ENCODE measurements around the gene CAPN15. TPM values are rescaled to one million over a fixed set of nuclear protein-coding genes. Genes with fewer than 3 reads are reported as not detected.

Gene CAPN15
- total RNA-seq, 1 experiment from 2014 or later = 60.4 TPM

GRCh38 chr16:549544-550263 is 22.2 kb downstream of the CAPN15 start:
- no peak overlapping the region for H3K4me3 ChIP-seq (ENCODE audit: low read length)
- no peaks in the 10 kb centered on the region for H3K36me3 ChIP-seq (ENCODE audit: low read depth, low read length)
- H2AFZ ChIP-seq (ENCODE audit: low read length) = no peak overlapping the region
- H3K4me2 ChIP-seq (ENCODE audit: low read length) = no peak overlapping the region
- no peaks in the 10 kb centered on the region for H3K79me2 ChIP-seq (ENCODE audit: low read length)
- CTCF ChIA-PET = no interaction called here
- TF ChIP-seq EZH2 (IDR thresholded peaks at IDR 0.05; ENCODE audit: low read length, unreplicated experiment) = no peak
- H4K20me1 ChIP-seq (ENCODE audit: low read length) = no peaks in the 10 kb centered on the region
- no peaks in the 10 kb centered on the region for H3K9me3 ChIP-seq (ENCODE audit: low read length)
- no peak for DNase-seq
- no peaks in the 10 kb centered on the region for H3F3A ChIP-seq (ENCODE audit: low read length, unreplicated experiment)
- H3K27me3 ChIP-seq (ENCODE audit: low read length) = no peaks in the 10 kb centered on the region
- no peak overlapping the region for H3K27ac ChIP-seq (ENCODE audit: low read length)
- intact Hi-C loops (cut with micrococcal nuclease) = no loop called here
- H3K9me2 ChIP-seq (replicated peaks; ENCODE audit: low read length) = no peaks in the 10 kb centered on the region
- no peaks in the 10 kb centered on the region for H3K4me1 ChIP-seq (ENCODE audit: insufficient read depth, low read length)
- H3K9ac ChIP-seq (ENCODE audit: low read length) = no peak overlapping the region
- POLR2A ChIA-PET (ENCODE audit: unreplicated experiment) = no interaction called here
- BruUV-seq (replicated peaks) = no TSS peak
- no peak for ATAC-seq

DNA sequence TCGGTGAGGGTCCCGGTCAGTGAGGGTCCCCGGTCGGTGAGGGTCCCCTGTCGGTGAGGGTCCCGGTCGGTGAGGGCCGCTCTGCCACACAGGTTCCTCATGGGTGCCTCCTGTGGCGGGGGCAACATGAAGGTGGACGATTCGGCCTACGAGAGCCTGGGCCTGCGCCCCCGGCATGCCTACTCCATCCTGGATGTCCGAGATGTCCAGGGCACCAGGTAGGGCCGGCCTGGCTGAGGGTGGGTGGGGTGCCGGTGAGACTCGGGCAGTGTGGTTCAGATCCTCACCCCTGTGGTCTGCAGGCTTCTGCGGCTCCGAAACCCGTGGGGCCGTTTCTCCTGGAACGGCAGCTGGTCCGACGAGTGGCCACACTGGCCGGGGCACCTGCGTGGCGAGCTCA is 23.7 kb downstream of the CAPN15 start:
- H3K4me1 ChIP-seq (ENCODE audit: insufficient read depth, low read length) = no peaks in the 10 kb centered on the region
- no peaks in the 10 kb centered on the region for H4K20me1 ChIP-seq (ENCODE audit: low read length)
- ATAC-seq (no peak), DNase-seq (no peak)
- H3K27me3 ChIP-seq (ENCODE audit: low read length) = no peaks in the 10 kb centered on the region
- H3K9me3 ChIP-seq (ENCODE audit: low read length) = no peaks in the 10 kb centered on the region
- TF ChIP-seq EZH2 (IDR thresholded peaks at IDR 0.05; ENCODE audit: low read length, unreplicated experiment) = no peak
- TF ChIP-seq CTCF (conservative IDR thresholded peaks at IDR 0.05; ENCODE audit: low read depth, low read length) = no peak
- TF ChIP-seq EZH2phosphoT487 (IDR thresholded peaks at IDR 0.05; ENCODE audit: borderline replicate concordance, low read length) = no peak
- CTCF ChIA-PET = no interaction called here
- no peak overlapping the region for H2AFZ ChIP-seq (ENCODE audit: low read length)
- no peaks in the 10 kb centered on the region for H3F3A ChIP-seq (ENCODE audit: low read length, unreplicated experiment)
- H3K27ac ChIP-seq (ENCODE audit: low read length) = no peak overlapping the region
- no peak overlapping the region for H3K9ac ChIP-seq (ENCODE audit: low read length)
- H3K36me3 ChIP-seq (ENCODE audit: low read depth, low read length) = no peaks in the 10 kb centered on the region
- intact Hi-C loops (cut with micrococcal nuclease) = no loop called here
- H3K79me2 ChIP-seq (ENCODE audit: low read length) = no peaks in the 10 kb centered on the region
- H3K9me2 ChIP-seq (replicated peaks; ENCODE audit: low read length) = no peaks in the 10 kb centered on the region
- POLR2A ChIA-PET (ENCODE audit: unreplicated experiment) = no interaction called here
- no peak overlapping the region for H3K4me3 ChIP-seq (ENCODE audit: low read length)
- no peak overlapping the region for H3K4me2 ChIP-seq (ENCODE audit: low read length)
- BruUV-seq (replicated peaks) = no TSS peak

GRCh38 chr16:552171-552570 is 24.7 kb downstream of the CAPN15 start:
- Histone ChIP-seq H3K79me2 (ENCODE audit: low read length) (no peaks in the 10 kb centered on the region), H3K9me2 (replicated peaks; ENCODE audit: low read length) (no peaks in the 10 kb centered on the region), H3K4me3 (ENCODE audit: low read length) (no peak overlapping the region), H3K4me1 (ENCODE audit: insufficient read depth, low read length) (no peaks in the 10 kb centered on the region), H3K27ac (ENCODE audit: low read length) (no peak overlapping the region), H3K36me3 (ENCODE audit: low read depth, low read length) (no peaks in the 10 kb centered on the region), H3F3A (ENCODE audit: low read length, unreplicated experiment) (no peaks in the 10 kb centered on the region), H3K4me2 (ENCODE audit: low read length) (no peak overlapping the region), H3K27me3 (ENCODE audit: low read length) (no peaks in the 10 kb centered on the region), H2AFZ (ENCODE audit: low read length) (no peak overlapping the region), H4K20me1 (ENCODE audit: low read length) (no peaks in the 10 kb centered on the region), H3K9me3 (ENCODE audit: low read length) (no peaks in the 10 kb centered on the region), H3K9ac (ENCODE audit: low read length) (no peak overlapping the region)
- ChIA-PET POLR2A (ENCODE audit: unreplicated experiment) (no interaction called here), CTCF (no interaction called here)
- no peak for DNase-seq
- TF ChIP-seq CTCF (conservative IDR thresholded peaks at IDR 0.05; ENCODE audit: low read depth, low read length) = no peak
- TF ChIP-seq EZH2phosphoT487 (IDR thresholded peaks at IDR 0.05; ENCODE audit: borderline replicate concordance, low read length) = no peak
- TF ChIP-seq EZH2 (IDR thresholded peaks at IDR 0.05; ENCODE audit: low read length, unreplicated experiment) = no peak
- intact Hi-C loops (cut with micrococcal nuclease) = no loop called here
- BruUV-seq (replicated peaks) = no TSS peak
- no peak for ATAC-seq

All from PC-3 (cell line).